Measurements from ENCODE around the gene IMPG2. TPM values are rescaled to one million over a fixed set of nuclear protein-coding genes. Genes with fewer than 3 reads are reported as not detected.

IMPG2 gene
- total RNA-seq, 2 experiments from 2014 or later, result 0.45 to 0.66 TPM

DNA sequence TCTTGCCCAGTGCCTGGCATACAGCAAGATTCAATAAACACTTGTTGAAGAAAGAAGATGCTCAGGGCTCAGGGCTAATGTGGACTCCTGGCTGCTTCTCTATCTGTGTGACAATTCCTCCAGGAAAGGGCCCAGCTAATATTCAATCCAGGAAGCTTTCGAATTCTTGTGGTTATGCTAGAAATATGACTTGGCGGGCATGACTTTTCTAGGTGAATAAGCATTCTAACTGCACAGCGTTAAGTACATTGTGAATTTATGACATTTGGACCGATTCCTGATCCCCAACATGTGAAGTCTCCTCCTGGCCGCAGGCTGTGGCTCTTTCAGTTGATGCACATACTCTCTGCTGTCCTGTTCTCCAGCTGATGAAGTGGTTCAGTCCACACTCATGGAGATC, 117.0 kb downstream of the IMPG2 start:
- ChIA-PET CTCF (no interaction called here), POLR2A (no interaction called here)
- Mint-ChIP-seq H3K4me3 (no peak overlapping the region), H3K4me1 (ENCODE audit: low read depth) (no peaks in the 10 kb centered on the region), H3K27ac (no peak overlapping the region), H3K9me3 (no peaks in the 10 kb centered on the region), H3K27me3 (peaks cover 43% of the 10 kb centered on the region), H3K36me3 (ENCODE audit: low read depth) (no peaks in the 10 kb centered on the region)
- Histone ChIP-seq H3K4me1 (ENCODE audit: insufficient read depth, low read length) (no peaks in the 10 kb centered on the region), H3K27me3 (ENCODE audit: control insufficient read depth in 1 of 2, insufficient read depth in 2 of 2, low read length in 2 of 2) (peaks cover 4 to 5% of the 10 kb centered on the region in 2 experiments), H3K9me3 (ENCODE audit: control insufficient read depth in 1 of 2, insufficient read depth in 1 of 2, low read length in 2 of 2) (no peaks in the 10 kb centered on the region), H3K36me3 (ENCODE audit: insufficient read depth, low read length) (no peaks in the 10 kb centered on the region), H3K27ac (ENCODE audit: low read depth in 1 of 2, low read length in 2 of 2) (no peak overlapping the region), H3K4me3 (ENCODE audit: low read length) (no peak overlapping the region)
- intact Hi-C loops (cut with DNase I, micrococcal nuclease), result no loop called here
- TF ChIP-seq, protein P1, sequence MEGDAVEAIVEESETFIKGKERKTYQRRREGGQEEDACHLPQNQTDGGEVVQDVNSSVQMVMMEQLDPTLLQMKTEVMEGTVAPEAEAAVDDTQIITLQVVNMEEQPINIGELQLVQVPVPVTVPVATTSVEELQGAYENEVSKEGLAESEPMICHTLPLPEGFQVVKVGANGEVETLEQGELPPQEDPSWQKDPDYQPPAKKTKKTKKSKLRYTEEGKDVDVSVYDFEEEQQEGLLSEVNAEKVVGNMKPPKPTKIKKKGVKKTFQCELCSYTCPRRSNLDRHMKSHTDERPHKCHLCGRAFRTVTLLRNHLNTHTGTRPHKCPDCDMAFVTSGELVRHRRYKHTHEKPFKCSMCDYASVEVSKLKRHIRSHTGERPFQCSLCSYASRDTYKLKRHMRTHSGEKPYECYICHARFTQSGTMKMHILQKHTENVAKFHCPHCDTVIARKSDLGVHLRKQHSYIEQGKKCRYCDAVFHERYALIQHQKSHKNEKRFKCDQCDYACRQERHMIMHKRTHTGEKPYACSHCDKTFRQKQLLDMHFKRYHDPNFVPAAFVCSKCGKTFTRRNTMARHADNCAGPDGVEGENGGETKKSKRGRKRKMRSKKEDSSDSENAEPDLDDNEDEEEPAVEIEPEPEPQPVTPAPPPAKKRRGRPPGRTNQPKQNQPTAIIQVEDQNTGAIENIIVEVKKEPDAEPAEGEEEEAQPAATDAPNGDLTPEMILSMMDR (IDR thresholded peaks at IDR 0.05), result no peak
- ATAC-seq (ENCODE audit: poor library complexity) (no peak), DNase-seq (no peak)

DNA sequence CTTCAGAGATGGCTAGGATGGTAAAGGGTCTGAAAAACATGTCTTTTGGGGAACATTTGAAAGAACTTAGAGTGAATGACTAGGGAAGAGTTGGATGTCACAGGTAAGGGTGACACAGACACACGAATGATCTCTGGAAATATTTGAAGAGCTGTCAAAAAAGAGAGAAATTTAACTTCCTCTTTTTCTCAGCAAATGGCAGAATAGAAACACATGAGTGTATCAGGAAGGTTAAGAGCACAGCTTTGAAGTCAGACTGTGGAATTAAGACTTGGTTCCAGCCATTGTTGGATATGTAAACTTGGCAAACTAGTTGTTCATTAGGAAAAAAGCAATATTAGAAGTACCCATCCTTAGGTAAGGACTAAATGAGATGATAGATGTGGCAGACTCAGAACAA, 117.7 kb downstream of the IMPG2 start:
- ATAC-seq (ENCODE audit: poor library complexity) (no peak), DNase-seq (no peak)
- intact Hi-C loops (cut with DNase I, micrococcal nuclease), result no loop called here
- no peak overlapping the region for H3K27ac ChIP-seq (ENCODE audit: low read depth in 1 of 2, low read length in 2 of 2)
- Mint-ChIP-seq H3K27me3 (peaks cover 38% of the 10 kb centered on the region), H3K9me3 (no peaks in the 10 kb centered on the region), H3K36me3 (ENCODE audit: low read depth) (no peaks in the 10 kb centered on the region), H3K27ac (no peak overlapping the region), H3K4me1 (ENCODE audit: low read depth) (no peaks in the 10 kb centered on the region), H3K4me3 (no peak overlapping the region)
- POLR2A ChIA-PET, result no interaction called here
- H3K36me3 ChIP-seq (ENCODE audit: insufficient read depth, low read length), result no peaks in the 10 kb centered on the region
- no peaks in the 10 kb centered on the region for H3K4me1 ChIP-seq (ENCODE audit: insufficient read depth, low read length)
- H3K9me3 ChIP-seq (ENCODE audit: control insufficient read depth in 1 of 2, insufficient read depth in 1 of 2, low read length in 2 of 2), result no peaks in the 10 kb centered on the region
- H3K27me3 ChIP-seq (ENCODE audit: control insufficient read depth in 1 of 2, insufficient read depth in 2 of 2, low read length in 2 of 2), result peaks cover 4 to 5% of the 10 kb centered on the region in 2 experiments
- no peak overlapping the region for H3K4me3 ChIP-seq (ENCODE audit: low read length)
- TF ChIP-seq, protein P1 (IDR thresholded peaks at IDR 0.05), result no peak
- CTCF ChIA-PET, result no interaction called here

DNA sequence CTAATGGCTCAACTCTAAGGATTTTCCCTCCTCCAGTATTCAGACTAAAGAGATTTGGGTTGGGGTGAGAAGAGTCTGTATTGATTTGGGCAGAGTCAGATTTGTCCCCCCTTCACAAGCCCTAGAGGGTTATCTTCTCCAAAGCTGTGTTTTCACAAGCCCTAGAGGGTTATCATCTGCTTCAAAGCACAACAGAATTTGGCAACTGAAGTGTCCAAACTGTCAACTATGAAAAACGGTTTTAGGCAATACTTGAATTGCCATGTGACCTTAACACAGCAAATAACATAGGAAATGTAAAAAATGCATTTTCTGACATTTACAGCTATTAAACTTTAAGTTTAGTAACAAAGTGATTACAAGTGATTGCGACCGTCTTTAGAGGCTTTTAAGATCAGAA, 119.9 kb downstream of the IMPG2 start:
- DNase-seq (no peak), ATAC-seq (ENCODE audit: poor library complexity) (no peak)
- intact Hi-C loops (cut with DNase I, micrococcal nuclease), result no loop called here
- H3K4me3 Mint-ChIP-seq, result no peak overlapping the region
- peaks cover 37% of the 10 kb centered on the region for H3K27me3 Mint-ChIP-seq
- TF ChIP-seq, protein P1 (IDR thresholded peaks at IDR 0.05), result no peak
- no peak overlapping the region for H3K4me3 ChIP-seq (ENCODE audit: low read length)
- H3K4me1 ChIP-seq (ENCODE audit: insufficient read depth, low read length), result no peaks in the 10 kb centered on the region
- no peak overlapping the region for H3K27ac ChIP-seq (ENCODE audit: low read depth in 1 of 2, low read length in 2 of 2)
- H3K9me3 ChIP-seq (ENCODE audit: control insufficient read depth in 1 of 2, insufficient read depth in 1 of 2, low read length in 2 of 2), result no peaks in the 10 kb centered on the region
- no peaks in the 10 kb centered on the region for H3K36me3 ChIP-seq (ENCODE audit: insufficient read depth, low read length)
- H3K9me3 Mint-ChIP-seq, result no peaks in the 10 kb centered on the region
- ChIA-PET CTCF (no interaction called here), POLR2A (no interaction called here)
- no peaks in the 10 kb centered on the region for H3K36me3 Mint-ChIP-seq (ENCODE audit: low read depth)
- peaks cover 4 to 5% of the 10 kb centered on the region in 2 experiments for H3K27me3 ChIP-seq (ENCODE audit: control insufficient read depth in 1 of 2, insufficient read depth in 2 of 2, low read length in 2 of 2)
- H3K27ac Mint-ChIP-seq, result no peak overlapping the region
- H3K4me1 Mint-ChIP-seq (ENCODE audit: low read depth), result no peaks in the 10 kb centered on the region
